GM12878 (cell line): Measurements from ENCODE around the gene ZNRF3. TPM values are rescaled to one million over a fixed set of nuclear protein-coding genes. Genes with fewer than 3 reads are reported as not detected.

Experiments
- ATAC-seq: fragments of 200-7000 bp; cut with Tn5 transposase; 3 replicates; pipeline ENCODE4 v1.9.1; 2020; ENCODE audit warnings: mild to moderate bottlenecking, moderate library complexity
- BruUV-seq: library from RNA; stranded (reverse); fragments of 400-500 nt; replicated peaks from 2 replicates; lab custom pipeline; 2021; lab: Mats Ljungman, UMichigan
- CTCF ChIA-PET: fragments of 300-600 bp; sonication (Branson Sonifier 250); formaldehyde crosslinking; extraction: SDS; loops from one replicate; lab custom pipeline; 2021; ENCODE audit warnings: inconsistent platforms; lab: Yijun Ruan, JAX
- POLR2A ChIA-PET: fragments of 350-600 bp; formaldehyde crosslinking; extraction: SDS; loops from one replicate; lab custom pipeline; 2021; ENCODE audit warnings: inconsistent platforms; lab: Charles Lee
- RAD21 ChIA-PET: fragments of 300-600 bp; sonication (Branson Sonifier 250); formaldehyde crosslinking; loops from one replicate; lab custom pipeline; 2023; ENCODE audit warnings: antibody characterized with exemption; ENCODE audit not compliant: unreplicated experiment; lab: Charles Lee
- SMC1A ChIA-PET: fragments of 300-600 bp; sonication (Branson Sonifier 250); formaldehyde crosslinking; loops from one replicate; lab custom pipeline; 2023; ENCODE audit not compliant: unreplicated experiment, uncharacterized antibody; lab: Charles Lee
- DNase-seq: peaks from one replicate; pipeline ENCODE4 v3.0.0-alpha.2; 2011; ENCODE audit warnings: low read depth, low spot score
- FAIRE-seq: peaks from 3 replicates; lab custom pipeline; 2011; peaks lifted over from hg19 to GRCh38; lab: Jason Lieb, UNC
- H2AFZ ChIP-seq: 2 replicates; pipeline ENCODE4 v1.6.0; 2011; ENCODE audit warnings: low read depth, low read length, control low read depth; ENCODE audit not compliant: control insufficient read depth
- H3K27ac ChIP-seq: 2 replicates; pipeline ENCODE4 v1.5.1; 2011; ENCODE audit warnings: control low read depth; ENCODE audit not compliant: control insufficient read depth, insufficient read depth
- H3K27me3 ChIP-seq, 2 experiments: replicated peaks in 1 of 2; 2 replicates each; pipeline versions ENCODE4 v1.6.0 to v1.6.1; 2011; ENCODE audit warnings: low read length in 1 of 2; ENCODE audit not compliant: control insufficient read depth in 2 of 2, insufficient read depth in 2 of 2
- H3K36me3 ChIP-seq, 2 experiments: 2 replicates each; pipeline ENCODE4 v1.5.1; 2011; ENCODE audit warnings: low read length in 1 of 2; ENCODE audit not compliant: control insufficient read depth in 2 of 2, insufficient read depth in 2 of 2
- H3K4me1 ChIP-seq: 2 replicates; pipeline ENCODE4 v1.6.1; 2011; ENCODE audit warnings: mild to moderate bottlenecking, low read length, moderate library complexity, mixed read lengths; ENCODE audit not compliant: control insufficient read depth, insufficient read depth
- H3K4me2 ChIP-seq: 2 replicates; pipeline ENCODE4 v1.6.0; 2011; ENCODE audit warnings: control low read depth; ENCODE audit not compliant: control insufficient read depth, insufficient read depth
- H3K4me3 ChIP-seq: fragments of 200-600 bp; sonication (generic); 2 replicates; pipeline ENCODE4 v1.5.1; 2016
- H3K79me2 ChIP-seq: 2 replicates; pipeline ENCODE4 v1.6.0; 2011; ENCODE audit warnings: low read length; ENCODE audit not compliant: control insufficient read depth, insufficient read depth
- H3K9ac ChIP-seq: 2 replicates; pipeline ENCODE4 v1.8.0; 2011; ENCODE audit warnings: low read length, control low read depth, mixed read lengths; ENCODE audit not compliant: control insufficient read depth, insufficient read depth
- H3K9me3 ChIP-seq: replicated peaks from 3 replicates; pipeline ENCODE4 v1.5.1; 2011; ENCODE audit warnings: mild to moderate bottlenecking, low read length; ENCODE audit not compliant: control insufficient read depth, insufficient read depth
- H4K20me1 ChIP-seq: 2 replicates; pipeline ENCODE4 v1.6.0; 2011; ENCODE audit not compliant: control insufficient read depth, insufficient read depth
- CEBPB ChIP-seq, 2 experiments: fragments of 150-350 bp in 1 of 2; IDR thresholded peaks; 2 replicates each; pipeline ENCODE4 v1.6.1; 2012 to 2014; ENCODE audit warnings: low read depth in 2 of 2, low read length in 2 of 2, borderline replicate concordance in 1 of 2, inconsistent platforms in 1 of 2
- CHD4 ChIP-seq: fragments of 200-600 bp; sonication (generic); IDR thresholded peaks from 2 replicates; pipeline ENCODE4 v1.6.1; 2016; ENCODE audit warnings: mild to moderate bottlenecking
- HCFC1 ChIP-seq: fragments of 150-350 bp; IDR thresholded peaks from 2 replicates; pipeline ENCODE4 v1.6.1; 2014; ENCODE audit warnings: low read length
- IRF4 ChIP-seq: IDR thresholded peaks from 2 replicates; pipeline ENCODE4 v1.6.1; 2011; ENCODE audit warnings: low read depth, low read length
- LARP7 ChIP-seq: fragments of 450-650 bp; IDR thresholded peaks from 2 replicates; pipeline ENCODE4 v1.6.1; 2017; ENCODE audit warnings: mild to moderate bottlenecking
- NFYA ChIP-seq: IDR thresholded peaks from 2 replicates; pipeline ENCODE4 v1.6.1; 2011; ENCODE audit warnings: low read depth, mild to moderate bottlenecking, low read length, improper control_type of control experiment, borderline replicate concordance
- NR2C1 ChIP-seq: fragments of 450-650 bp; IDR thresholded peaks from 2 replicates; pipeline ENCODE4 v1.6.1; 2017; ENCODE audit warnings: antibody characterized with exemption, mild to moderate bottlenecking, moderate library complexity
- RELB ChIP-seq: fragments of 450-650 bp; IDR thresholded peaks from 2 replicates; pipeline ENCODE4 v1.6.1; 2017; ENCODE audit warnings: low read depth, mild to moderate bottlenecking, moderate library complexity
- SIX5 ChIP-seq: IDR thresholded peaks from 2 replicates; pipeline ENCODE4 v1.6.1; 2011; ENCODE audit warnings: mild to moderate bottlenecking, low read depth, low read length, moderate library complexity; ENCODE audit not compliant: severe bottlenecking
- SMAD5 ChIP-seq: IDR thresholded peaks from 2 replicates; pipeline ENCODE4 v1.6.1; 2016; ENCODE audit warnings: antibody characterized with exemption, low read depth
- SP1 ChIP-seq: IDR thresholded peaks from one replicate; pipeline ENCODE4 v1.6.1; 2011; ENCODE audit warnings: low read depth, low read length
- WRNIP1 ChIP-seq: IDR thresholded peaks from 2 replicates; pipeline ENCODE4 v1.6.1; 2011; ENCODE audit warnings: low read depth, low read length, improper control_type of control experiment, borderline replicate concordance
- ZBED1 ChIP-seq: IDR thresholded peaks from 2 replicates; pipeline ENCODE4 v1.6.1; 2016; ENCODE audit warnings: borderline replicate concordance
- ZNF622 ChIP-seq: fragments of 450-650 bp; IDR thresholded peaks from 2 replicates; pipeline ENCODE4 v1.6.1; 2017; ENCODE audit warnings: mild to moderate bottlenecking, inconsistent platforms
- WGBS: methylation state at CpG from one replicate; pipeline ENCODE4 v1.1.6; 2016; ENCODE audit warnings: low lambda C conversion rate; ENCODE audit not compliant: insufficient replicate concordance, insufficient coverage; ENCODE audit errors: missing lambda C conversion rate; 5-methylcytosine and 5-hydroxymethylcytosine counted together
- in situ Hi-C: fragments of 300-500 bp; cut with MboI; formaldehyde crosslinking; loops from 9 replicates; pipeline ENCODE4 v1.14.3; 2018; ENCODE audit warnings: mixed read lengths
- intact Hi-C: fragments of 100-400 bp; cut with micrococcal nuclease; formaldehyde crosslinking; loops from one replicate; pipeline ENCODE4 v1.14.2; 2022; ENCODE audit not compliant: unreplicated experiment
- polyA plus RNA-seq, 11 experiments: library from polyadenylated mRNA; depleted of rRNA in 4 of 11; unstranded in 6 of 11; stranded (reverse) in 5 of 11; fragments of >200 nt; fragmentation: Nextera tagmentation in 4 of 11; fragmentation: Illumina TruSeq in 1 of 11; extraction: Ambion mirVana in 4 of 11; extraction: Trizol in 1 of 11; gene quantifications; 1 replicate in 1 of 11; 2 replicates in 10 of 11; pipeline versions ENCODE4 v1.2.1 to v1.2.3, GENCODE V29; 2011 to 2016; ENCODE audit warnings: inconsistent platforms in 2 of 11, missing spikeins in 2 of 11, low read depth in 1 of 11
- total RNA-seq, 4 experiments: library from RNA; depleted of rRNA in 3 of 4; stranded (reverse); fragments of >200 nt in 3 of 4; fragmentation: Illumina TruSeq in 1 of 4; extraction: Trizol in 1 of 4; gene quantifications; 2 replicates each; pipeline versions ENCODE4 v1.2.1 to v1.2.3, GENCODE V29; 2013 to 2021

The ZNRF3 gene
- total and polyA plus RNA-seq, 10 of the 15 experiments (the other 5 are each of a cell fraction or from before 2014, with no cell fraction given) = 0.05 to 2.4 (median 0.46) TPM

GRCh38 chr22:29026579-29026978 lies 143.2 kb downstream of the ZNRF3 start:
- DNase-seq (no peak), ATAC-seq (no peak), FAIRE-seq (no peak)
- H3K4me3 ChIP-seq = no peak overlapping the region
- H3K9ac ChIP-seq = no peak overlapping the region
- CTCF ChIA-PET = interaction anchor here (0.8 to 7.4 kb wide), 4 partner anchors 11 to 108 kb away, joined by 3 to 63 read pairs (median 13); no protein-coding TSS in a partner anchor
- H4K20me1 ChIP-seq = no peaks in the 10 kb centered on the region
- RAD21 ChIA-PET = interaction anchor here (1.3 to 3.9 kb wide), 5 partner anchors 12 to 111 kb away, joined by 3 to 34 read pairs (median 3); no protein-coding TSS in a partner anchor
- TF ChIP-seq SIX5 (no peak), RELB (no peak), IRF4 (no peak), SMAD5 (no peak), LARP7 (no peak), NR2C1 (no peak), SP1 (no peak), ZNF622 (no peak), CHD4 (no peak), CEBPB (IDR thresholded peaks at IDR 0.05; ENCODE audit: borderline replicate concordance in 1 of 2, low read depth in 2 of 2, low read length in 2 of 2) (no peak), ZBED1 (no peak), WRNIP1 (no peak), HCFC1 (no peak), NFYA (no peak)
- SMC1A ChIA-PET = interaction anchor here (0.8 to 4.7 kb wide), 9 partner anchors 9 to 117 kb away, joined by 3 to 32 read pairs (median 4); no protein-coding TSS in a partner anchor
- H3K79me2 ChIP-seq = no peaks in the 10 kb centered on the region
- no peak overlapping the region for H3K27ac ChIP-seq
- 0 out of 4 replicates have a peak, but pooled peaks cover 0 to 6% of the 10 kb centered on the region in 2 experiments for H3K27me3 ChIP-seq
- no peaks in the 10 kb centered on the region; the same call in 2 of the 3 replicates for H3K9me3 ChIP-seq
- intact Hi-C loops (no loop called here), in situ Hi-C loops (loop anchor here (25.0 kb wide), 1 partner anchor 989 kb away; no protein-coding TSS in a partner anchor)
- H3K4me2 ChIP-seq = no peak overlapping the region
- no peak overlapping the region for H2AFZ ChIP-seq
- no TSS peak for BruUV-seq
- 41% methylated on average over 3 of the region's 3 CpGs for WGBS
- H3K4me1 ChIP-seq = no peaks in the 10 kb centered on the region
- H3K36me3 ChIP-seq = no peaks in the 10 kb centered on the region
- POLR2A ChIA-PET = interaction anchor here (0.6 to 3.0 kb wide), 3 partner anchors 10 to 88 kb away, joined by 3 to 27 read pairs (median 3); no protein-coding TSS in a partner anchor
